Transverse colon (tissue), 4 donors: ENCODE measurements around the gene APLP2. TPM values are rescaled to one million over a fixed set of nuclear protein-coding genes. Genes with fewer than 3 reads are reported as not detected.
"Not testable (repeated sequence)": the region's sequence is repeated elsewhere in the genome, so short reads cannot be mapped to it uniquely, and the experiment has no call there.

Source experiments
- DNase-seq: peaks from one replicate; pipeline ENCODE4 v3.0.0-alpha.2; 2019
- H3K27ac ChIP-seq, 4 donors: fragments of 200-600 bp; sonication (generic); 2 replicates each; pipeline ENCODE4 v1.5.1; 2016 to 2018; ENCODE audit warnings: inconsistent platforms in 4 of 4
- H3K27me3 ChIP-seq: fragments of 200-600 bp; sonication (generic); 2 replicates; pipeline ENCODE4 v1.5.1; 2017; ENCODE audit warnings: inconsistent platforms
- H3K36me3 ChIP-seq, 4 donors: fragments of 200-600 bp; sonication (generic); 2 replicates each; pipeline ENCODE4 v1.5.1; 2017 to 2019; ENCODE audit warnings: inconsistent platforms in 4 of 4
- H3K4me1 ChIP-seq, 4 donors: fragments of 200-600 bp; sonication (generic); 2 replicates each; pipeline ENCODE4 v1.5.1; 2017 to 2020; ENCODE audit warnings: inconsistent platforms in 4 of 4
- H3K4me3 ChIP-seq, 4 donors: fragments of 200-600 bp; sonication (generic); 1 replicate in 1 of 4; 2 replicates in 3 of 4; pipeline versions ENCODE4 v1.5.1 to v1.6.1; 2017 to 2019; ENCODE audit warnings: inconsistent platforms in 4 of 4
- H3K9me3 ChIP-seq, 2 donors: fragments of 200-600 bp; sonication (generic); 2 replicates each; pipeline ENCODE4 v1.5.1; 2017 to 2019; ENCODE audit warnings: inconsistent platforms in 2 of 2
- CTCF ChIP-seq, 5 experiments: fragments of 200-600 bp in 3 of 5; fragments of 450-650 bp in 2 of 5; sonication (generic) in 3 of 5; IDR thresholded peaks; 1 replicate in 2 of 5; 2 replicates in 3 of 5; pipeline ENCODE4 v1.5.1; 2016 to 2017; ENCODE audit warnings: antibody characterized with exemption in 5 of 5, inconsistent platforms in 3 of 5, mild to moderate bottlenecking in 2 of 5, moderate library complexity in 1 of 5
- EP300 ChIP-seq: sonication (generic); formaldehyde crosslinking; IDR thresholded peaks from one replicate; pipeline ENCODE4 v1.6.1; 2017; ENCODE audit warnings: antibody characterized with exemption, low read depth
- POLR2A ChIP-seq: fragments of 450-650 bp; IDR thresholded peaks from one replicate; pipeline ENCODE4 v1.6.1; 2016; ENCODE audit warnings: antibody characterized with exemption, mild to moderate bottlenecking, moderate library complexity
- POLR2AphosphoS5 ChIP-seq, 3 donors: sonication (generic); formaldehyde crosslinking; IDR thresholded peaks; one replicate each; pipeline ENCODE4 v1.6.1; 2016; ENCODE audit warnings: antibody characterized with exemption in 3 of 3
- WGBS, 2 donors: methylation state at CpG; one replicate each; pipeline ENCODE4 v1.1.5; 2018; ENCODE audit warnings: low coverage in 1 of 2; 5-methylcytosine and 5-hydroxymethylcytosine counted together
- in situ Hi-C, 4 donors: fragments of 200-750 bp; cut with MboI; loops; one replicate each; pipeline versions ENCODE4 v1.15.0 to v1.15.1; 2017; ENCODE audit warnings: low sequenced_read_pairs in 3 of 4, low pct_ligation_motif_present in 1 of 4, low pct_unique_long_range_greater_than_20kb in 1 of 4
- intact Hi-C: fragments of 100-400 bp; cut with DNase I; formaldehyde crosslinking; loops from one replicate; pipeline ENCODE4 v1.15.1; 2023; ENCODE audit warnings: low total_unique reads
- total RNA-seq, 4 donors: library from RNA; depleted of rRNA; stranded (reverse); fragments of >200 nt; gene quantifications; one replicate each; pipeline ENCODE4 v1.1.0, GENCODE V29; 2016

The APLP2 gene
- 100 to 1,000 TPM; 191 to 618 (median 396) TPM for total RNA-seq

- WGBS, 2 donors: 2% methylated on average over 35 of the region's 51 CpGs; no CpG with 5 or more reads in 1 of the 2 donors
- H3K4me1 ChIP-seq: peaks cover 11 to 49% (median 29%) of the 10 kb centered on the region in 4 donors
- intact Hi-C loops: loop anchor here (2.0 kb wide), 1 partner anchor 67 kb away; the partner anchor contains the start of gene PRDM10
- no peaks in the 10 kb centered on the region for H3K27me3 ChIP-seq
- TF ChIP-seq POLR2A (peak; percentile 97), CTCF (IDR thresholded peaks at IDR 0.05) (no peak), EP300 (no peak), POLR2AphosphoS5 (IDR thresholded peaks at IDR 0.05) (peak; percentile 98 to 99 (median 98))
- H3K27ac ChIP-seq: peak within 1 kb of the TSS; percentile 94 to 97 (median 96)
- no peaks in the 10 kb centered on the region for H3K36me3 ChIP-seq
- peak within 1 kb of the TSS; percentile 74 to 92 (median 82) for H3K4me3 ChIP-seq
- H3K9me3 ChIP-seq: no peaks in the 10 kb centered on the region
- in situ Hi-C loops: loop anchor here in 3 of 4 donors (10.0 kb wide), 1 partner anchor 65 kb away; the partner anchor contains the start of gene PRDM10 (in 3 of the 3)
- DNase-seq: peak; percentile 100
These were observed at the start of gene APLP2 for GRCh38 chr11:130069659-130070108. Gene APLP2, plus strand, starts transcription at chr11:130069894. Its CDS starts 84 bp downstream, at chr11:130069978.

GRCh38 chr11:130020323-130020722 is 49.4 kb upstream of the APLP2 start:
- Histone ChIP-seq H3K4me3 (no peak overlapping the region), H3K4me1 (no peaks in the 10 kb centered on the region), H3K9me3 (no peaks in the 10 kb centered on the region), H3K36me3 (no peaks in the 10 kb centered on the region), H3K27ac (no peak overlapping the region), H3K27me3 (no peaks in the 10 kb centered on the region)
- DNase-seq: no peak
- 86 to 87% methylated on average over 4 of the region's 4 CpGs for WGBS, 2 donors
- intact Hi-C loops: no loop called here
- in situ Hi-C loops: no loop called here
- TF ChIP-seq POLR2AphosphoS5 (IDR thresholded peaks at IDR 0.05): no peak
- no peak for TF ChIP-seq EP300
- no peak for TF ChIP-seq CTCF (IDR thresholded peaks at IDR 0.05)
- TF ChIP-seq POLR2A: no peak

- intact Hi-C loops, H3K27me3 ChIP-seq, H3K4me1 ChIP-seq, H3K27ac ChIP-seq, DNase-seq, H3K36me3 ChIP-seq, H3K9me3 ChIP-seq, H3K4me3 ChIP-seq, in situ Hi-C loops: not testable (repeated sequence)
- WGBS, 2 donors: 96% methylated on average over 13 of the region's 38 CpGs; no CpG with 5 or more reads in 1 of the 2 donors
These were observed 48.1 kb upstream of the APLP2 start for GRCh38 chr11:130021606-130022005.

- no peak overlapping the region for H3K27ac ChIP-seq
- WGBS, 2 donors: 85% methylated on average over 1 to 2 of the region's 2 CpGs
- H3K4me1 ChIP-seq: no peaks in the 10 kb centered on the region
- intact Hi-C loops: no loop called here
- no peaks in the 10 kb centered on the region for H3K27me3 ChIP-seq
- H3K36me3 ChIP-seq: no peaks in the 10 kb centered on the region
- in situ Hi-C loops: no loop called here
- H3K9me3 ChIP-seq: no peaks in the 10 kb centered on the region
- H3K4me3 ChIP-seq: no peak overlapping the region
- no peak for DNase-seq
- TF ChIP-seq POLR2A: no peak
- no peak for TF ChIP-seq POLR2AphosphoS5 (IDR thresholded peaks at IDR 0.05)
- no peak for TF ChIP-seq CTCF (IDR thresholded peaks at IDR 0.05)
- TF ChIP-seq EP300: no peak
These were observed 46.9 kb upstream of the APLP2 start for GRCh38 chr11:130022799-130023198.

GRCh38 chr11:130023204-130023603 is 46.5 kb upstream of the APLP2 start:
- no peak overlapping the region for H3K27ac ChIP-seq
- H3K9me3 ChIP-seq: no peaks in the 10 kb centered on the region
- WGBS, 2 donors: 57% methylated on average over 2 of the region's 2 CpGs; no CpG with 5 or more reads in 1 of the 2 donors
- H3K36me3 ChIP-seq: no peaks in the 10 kb centered on the region
- no peaks in the 10 kb centered on the region for H3K27me3 ChIP-seq
- TF ChIP-seq EP300 (no peak), POLR2A (no peak), CTCF (IDR thresholded peaks at IDR 0.05) (no peak), POLR2AphosphoS5 (IDR thresholded peaks at IDR 0.05) (no peak)
- DNase-seq: no peak
- H3K4me3 ChIP-seq: no peak overlapping the region
- in situ Hi-C loops: no loop called here
- intact Hi-C loops: no loop called here
- no peaks in the 10 kb centered on the region for H3K4me1 ChIP-seq
